H7 (cell line): ENCODE results near the gene QSOX1. TPM values are rescaled to one million over a fixed set of nuclear protein-coding genes. Genes with fewer than 3 reads are reported as not detected.
"Not testable (repeated sequence)": the region's sequence is repeated elsewhere in the genome, so short reads cannot be mapped to it uniquely, and the experiment has no call there.

ENCODE experiments used
- DNase-seq: peaks from one replicate; pipeline ENCODE4 v3.0.0; 2012
- H3K27me3 ChIP-seq: 2 replicates; pipeline ENCODE4 v1.6.0; 2011; ENCODE audit warnings: mild to moderate bottlenecking, low read length; ENCODE audit not compliant: control insufficient read depth, insufficient read depth
- H3K36me3 ChIP-seq: replicated peaks from 2 replicates; pipeline ENCODE4 v1.5.1; 2011; ENCODE audit warnings: low read length; ENCODE audit not compliant: control insufficient read depth, insufficient read depth
- H3K4me3 ChIP-seq: 2 replicates; pipeline ENCODE4 v1.5.1; 2011; ENCODE audit warnings: low read depth, mild to moderate bottlenecking, control low read depth, low read length, moderate library complexity; ENCODE audit not compliant: insufficient read depth
- total RNA-seq: library from RNA; depleted of rRNA; stranded (reverse); fragments of >200 nt; shearing (Covaris generic); gene quantifications from 2 replicates; pipeline ENCODE4 v1.2.3, GENCODE V29; 2014; rRNA removed

The QSOX1 gene
- total RNA-seq = 133 and 136 TPM in 2 replicates

GRCh38 chr1:180154325-180155181, at the start of gene QSOX1:
QSOX1 (plus strand) TSS chr1:180154869; CDS start chr1:180154908, 39 bp downstream.
- Histone ChIP-seq H3K4me3 (peak within 1 kb of the TSS; percentile 92), H3K27me3 (peaks cover 18% of the 10 kb centered on the region; the same call in 1 of the 2 replicates), H3K36me3 (no peaks in the 10 kb centered on the region)
- DNase-seq = peak; percentile 100

- Histone ChIP-seq H3K27me3 (no peaks in the 10 kb centered on the region), H3K4me3 (no peak overlapping the region), H3K36me3 (peaks cover 2% of the 10 kb centered on the region; the same call in 1 of the 2 replicates)
- DNase-seq = no peak
Measured at GRCh38 chr1:180112091-180112490, 42.6 kb upstream of the QSOX1 start.

GRCh38 chr1:180112984-180113647, 41.6 kb upstream of the QSOX1 start:
- Histone ChIP-seq H3K27me3 (no peaks in the 10 kb centered on the region), H3K36me3 (peaks cover 2% of the 10 kb centered on the region; the same call in 1 of the 2 replicates), H3K4me3 (no peak overlapping the region)
- no peak for DNase-seq

- Histone ChIP-seq H3K36me3 (peaks cover 2% of the 10 kb centered on the region; the same call in 1 of the 2 replicates), H3K27me3 (no peaks in the 10 kb centered on the region)
- DNase-seq = no peak
Measured at GRCh38 chr1:180114396-180114945, 40.2 kb upstream of the QSOX1 start.

GRCh38 chr1:180116964-180117763, 37.5 kb upstream of the QSOX1 start:
- H3K4me3 ChIP-seq = no peak overlapping the region
- no peaks in the 10 kb centered on the region for H3K27me3 ChIP-seq
- no peak for DNase-seq
- H3K36me3 ChIP-seq = no peaks in the 10 kb centered on the region

More at GRCh38 chr1:180114396-180114945, 40.2 kb upstream of the QSOX1 start:
- H3K4me3 ChIP-seq = no peak overlapping the region

GRCh38 chr1:180117764-180118116, 36.9 kb upstream of the QSOX1 start:
- no peaks in the 10 kb centered on the region for H3K27me3 ChIP-seq
- H3K36me3 ChIP-seq = no peaks in the 10 kb centered on the region
- DNase-seq = no peak
- no peak overlapping the region for H3K4me3 ChIP-seq

- Histone ChIP-seq H3K27me3 (no peaks in the 10 kb centered on the region), H3K4me3 (no peak overlapping the region), H3K36me3 (no peaks in the 10 kb centered on the region)
- no peak for DNase-seq
Measured at GRCh38 chr1:180119837-180120236, 34.8 kb upstream of the QSOX1 start.

- H3K4me3 ChIP-seq = no peak overlapping the region
- H3K27me3 ChIP-seq = no peaks in the 10 kb centered on the region
- no peaks in the 10 kb centered on the region for H3K36me3 ChIP-seq
- no peak for DNase-seq
Measured at GRCh38 chr1:180123463-180123936, 31.2 kb upstream of the QSOX1 start.

GRCh38 chr1:180130651-180131050, 24.0 kb upstream of the QSOX1 start:
- no peaks in the 10 kb centered on the region for H3K36me3 ChIP-seq
- DNase-seq = no peak
- H3K27me3 ChIP-seq = no peaks in the 10 kb centered on the region
- no peak overlapping the region for H3K4me3 ChIP-seq

GRCh38 chr1:180131510-180131909, 23.2 kb upstream of the QSOX1 start:
- DNase-seq = no peak
- Histone ChIP-seq H3K36me3 (no peaks in the 10 kb centered on the region), H3K27me3 (no peaks in the 10 kb centered on the region), H3K4me3 (no peak overlapping the region)

GRCh38 chr1:180133193-180133592, 21.5 kb upstream of the QSOX1 start:
- Histone ChIP-seq H3K4me3 (no peak overlapping the region), H3K36me3 (no peaks in the 10 kb centered on the region), H3K27me3 (no peaks in the 10 kb centered on the region)
- no peak for DNase-seq

- DNase-seq, H3K36me3 ChIP-seq, H3K27me3 ChIP-seq, H3K4me3 ChIP-seq: not testable (repeated sequence)
Measured at GRCh38 chr1:180133688-180134087, 21.0 kb upstream of the QSOX1 start.

- H3K36me3 ChIP-seq = no peaks in the 10 kb centered on the region
- DNase-seq = no peak
- H3K4me3 ChIP-seq = no peak overlapping the region
- no peaks in the 10 kb centered on the region for H3K27me3 ChIP-seq
Measured at GRCh38 chr1:180135535-180135934, 19.1 kb upstream of the QSOX1 start.

GRCh38 chr1:180136331-180136967, 18.2 kb upstream of the QSOX1 start:
- no peak overlapping the region for H3K4me3 ChIP-seq
- DNase-seq = no peak
- no peaks in the 10 kb centered on the region for H3K27me3 ChIP-seq
- no peaks in the 10 kb centered on the region for H3K36me3 ChIP-seq
